SJCRH30 (cell line): ENCODE data around the gene OR10A7. TPM values are rescaled to one million over a fixed set of nuclear protein-coding genes. Genes with fewer than 3 reads are reported as not detected.
"Not testable (repeated sequence)": the region's sequence is repeated elsewhere in the genome, so short reads cannot be mapped to it uniquely, and the experiment has no call there.

Experiments used
- DNase-seq, 2 experiments: peaks; one replicate each; pipeline ENCODE4 v3.0.0-alpha.2; 2015 to 2020
- H3K27ac ChIP-seq: fragments of 250-450 bp; sonication (Bioruptor Pico); 2 replicates; pipeline ENCODE4 v1.5.1; 2020; ENCODE audit warnings: mild to moderate bottlenecking, moderate library complexity
- H3K27me3 ChIP-seq: fragments of 250-450 bp; sonication (Bioruptor Pico); 2 replicates; pipeline ENCODE4 v1.5.1; 2020; ENCODE audit warnings: mild to moderate bottlenecking, moderate library complexity
- H3K36me3 ChIP-seq: fragments of 250-450 bp; sonication (Bioruptor Pico); 2 replicates; pipeline ENCODE4 v1.5.1; 2020; ENCODE audit warnings: mild to moderate bottlenecking, moderate library complexity
- H3K4me1 ChIP-seq: fragments of 250-450 bp; sonication (Bioruptor Pico); 2 replicates; pipeline ENCODE4 v1.5.1; 2020; ENCODE audit warnings: mild to moderate bottlenecking, moderate library complexity
- H3K4me3 ChIP-seq: fragments of 250-450 bp; sonication (Bioruptor Pico); 2 replicates; pipeline ENCODE4 v1.5.1; 2020; ENCODE audit warnings: mild to moderate bottlenecking, moderate library complexity
- H3K9me3 ChIP-seq: fragments of 250-450 bp; sonication (Bioruptor Pico); replicated peaks from 2 replicates; pipeline ENCODE4 v1.5.1; 2020; ENCODE audit warnings: mild to moderate bottlenecking, moderate library complexity
- total RNA-seq: library from RNA; depleted of rRNA; stranded (reverse); fragments of >200 nt; shearing (Covaris generic); gene quantifications from 2 replicates; pipeline ENCODE4 v1.2.3, GENCODE V29; 2014; rRNA removed

The OR10A7 gene, protein sequence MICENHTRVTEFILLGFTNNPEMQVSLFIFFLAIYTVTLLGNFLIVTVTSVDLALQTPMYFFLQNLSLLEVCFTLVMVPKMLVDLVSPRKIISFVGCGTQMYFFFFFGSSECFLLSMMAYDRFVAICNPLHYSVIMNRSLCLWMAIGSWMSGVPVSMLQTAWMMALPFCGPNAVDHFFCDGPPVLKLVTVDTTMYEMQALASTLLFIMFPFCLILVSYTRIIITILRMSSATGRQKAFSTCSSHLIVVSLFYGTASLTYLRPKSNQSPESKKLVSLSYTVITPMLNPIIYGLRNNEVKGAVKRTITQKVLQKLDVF
- total RNA-seq: not detected in 2 replicates

DNA sequence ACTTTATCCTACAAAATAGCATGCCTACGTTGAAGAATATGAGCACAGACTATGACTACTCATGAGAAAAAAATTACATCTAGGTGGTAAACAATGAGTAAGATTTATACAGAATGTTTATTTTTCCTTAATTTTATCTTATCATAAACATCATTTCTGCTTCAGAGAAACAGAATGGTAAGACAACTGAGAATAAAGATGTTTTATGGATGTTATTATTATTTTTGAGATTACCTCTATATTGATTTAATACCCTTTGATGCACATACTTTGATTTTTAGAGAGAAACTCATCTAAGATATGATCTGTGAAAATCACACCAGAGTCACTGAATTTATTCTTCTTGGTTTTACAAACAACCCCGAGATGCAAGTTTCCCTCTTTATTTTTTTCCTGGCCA, at the start of gene OR10A7:
OR10A7 (plus strand) TSS at position 301 of the 400 bp plus-strand sequence; CDS start at position 301, 0 bp downstream.
- Histone ChIP-seq H3K4me3 (no peak within 1 kb of the TSS), H3K9me3 (no peaks in the 10 kb centered on the region), H3K36me3 (no peaks in the 10 kb centered on the region), H3K27me3 (no peaks in the 10 kb centered on the region; the same call in 1 of the 2 replicates), H3K4me1 (no peaks in the 10 kb centered on the region), H3K27ac (no peak within 1 kb of the TSS)
- no peak for DNase-seq

DNA sequence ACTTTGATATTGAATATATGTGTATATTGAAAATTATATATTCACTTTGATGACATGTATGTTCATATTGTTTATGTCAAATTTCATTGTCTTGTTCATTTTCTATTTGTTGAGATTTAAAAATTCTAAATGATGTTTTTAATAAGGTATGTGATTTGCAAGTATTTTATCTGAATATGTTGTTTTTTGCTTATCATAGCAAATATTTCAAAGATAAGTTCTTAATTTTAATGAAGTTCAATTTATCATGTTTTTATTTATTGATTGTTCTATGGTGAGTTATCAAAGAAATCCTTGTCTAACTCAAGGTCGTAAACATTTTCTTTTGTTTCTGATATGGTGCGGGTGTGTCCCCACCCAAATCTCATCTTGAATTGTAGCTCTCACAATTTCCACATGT, 49.4 kb upstream of the OR10A7 start:
- Histone ChIP-seq H3K4me3 (no peak overlapping the region), H3K9me3 (no peaks in the 10 kb centered on the region)

DNA sequence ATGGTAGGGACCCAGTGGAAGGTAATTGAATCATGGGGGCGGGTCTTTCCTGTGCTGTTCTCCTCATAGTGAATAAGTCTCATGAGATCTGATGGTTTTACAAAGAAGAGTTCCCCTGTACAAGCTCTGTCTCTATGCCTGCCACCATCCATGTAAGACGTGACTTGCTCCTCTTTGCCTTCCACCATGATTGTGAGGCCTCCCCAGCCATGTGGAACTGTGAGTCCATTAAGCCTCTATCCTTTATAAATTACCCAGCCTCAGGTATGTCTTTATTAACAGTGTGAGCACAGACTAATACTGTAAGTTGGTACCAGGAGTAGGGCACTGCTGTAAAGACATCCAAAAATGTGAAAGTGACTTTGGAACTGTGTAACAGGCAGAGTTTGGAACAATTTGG, 49.0 kb upstream of the OR10A7 start:
- H3K9me3 ChIP-seq: not testable (repeated sequence)

More for the DNA sequence above, 49.4 kb upstream of the OR10A7 start:
- no peaks in the 10 kb centered on the region for H3K36me3 ChIP-seq
- no peak overlapping the region for H3K27ac ChIP-seq
- no peaks in the 10 kb centered on the region for H3K4me1 ChIP-seq
- DNase-seq: no peak
- no peaks in the 10 kb centered on the region for H3K27me3 ChIP-seq

DNA sequence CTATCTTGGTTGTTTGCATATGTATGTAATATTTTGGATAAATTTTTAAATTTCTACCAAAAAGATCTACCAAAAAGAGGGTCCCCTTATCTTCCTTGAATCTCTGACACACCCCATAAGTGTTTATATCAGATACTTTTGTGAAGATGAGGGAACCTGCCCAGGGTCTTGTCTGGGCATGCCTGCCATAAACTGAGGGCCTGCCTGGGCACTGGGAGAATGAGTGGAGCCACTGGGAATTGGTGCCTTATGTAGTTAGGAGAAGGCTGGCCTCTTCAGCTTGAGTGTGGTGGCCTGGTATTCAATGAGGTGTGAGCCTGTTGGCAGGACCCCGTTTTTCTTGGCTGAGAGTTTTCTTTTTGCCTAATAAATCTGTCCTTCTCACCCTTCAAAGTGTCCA, 48.1 kb upstream of the OR10A7 start:
- DNase-seq: no peak
- no peak overlapping the region for H3K27ac ChIP-seq
- no peaks in the 10 kb centered on the region for H3K36me3 ChIP-seq
- no peak overlapping the region for H3K4me3 ChIP-seq
- no peaks in the 10 kb centered on the region for H3K4me1 ChIP-seq
- no peaks in the 10 kb centered on the region for H3K9me3 ChIP-seq
- no peaks in the 10 kb centered on the region for H3K27me3 ChIP-seq

More for the DNA sequence above, 49.0 kb upstream of the OR10A7 start:
- H3K36me3 ChIP-seq, DNase-seq, H3K27me3 ChIP-seq, H3K4me1 ChIP-seq, H3K27ac ChIP-seq, H3K4me3 ChIP-seq: not testable (repeated sequence)

DNA sequence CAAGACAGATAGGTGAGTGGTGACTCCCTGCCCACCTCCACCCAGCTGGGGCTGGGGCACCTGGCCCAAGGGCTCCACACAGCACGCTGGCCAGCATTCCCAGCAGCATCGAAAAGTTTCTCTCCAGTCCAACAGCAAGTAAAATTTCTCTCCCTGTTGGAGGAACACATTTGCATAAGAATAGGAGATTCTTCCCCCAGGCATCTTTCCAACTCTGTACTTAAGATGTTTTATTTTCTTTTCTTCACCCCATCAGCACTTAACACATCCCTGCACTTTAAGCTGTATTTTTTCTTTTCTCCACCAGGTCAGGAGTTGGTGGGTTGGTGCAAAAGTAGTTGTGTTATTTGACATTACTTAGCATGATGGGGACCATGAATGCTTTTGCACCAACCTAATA, 47.4 kb upstream of the OR10A7 start:
- DNase-seq: no peak
- Histone ChIP-seq H3K27ac (no peak overlapping the region), H3K36me3 (no peaks in the 10 kb centered on the region), H3K4me3 (no peak overlapping the region), H3K27me3 (no peaks in the 10 kb centered on the region), H3K9me3 (no peaks in the 10 kb centered on the region), H3K4me1 (no peaks in the 10 kb centered on the region)

DNA sequence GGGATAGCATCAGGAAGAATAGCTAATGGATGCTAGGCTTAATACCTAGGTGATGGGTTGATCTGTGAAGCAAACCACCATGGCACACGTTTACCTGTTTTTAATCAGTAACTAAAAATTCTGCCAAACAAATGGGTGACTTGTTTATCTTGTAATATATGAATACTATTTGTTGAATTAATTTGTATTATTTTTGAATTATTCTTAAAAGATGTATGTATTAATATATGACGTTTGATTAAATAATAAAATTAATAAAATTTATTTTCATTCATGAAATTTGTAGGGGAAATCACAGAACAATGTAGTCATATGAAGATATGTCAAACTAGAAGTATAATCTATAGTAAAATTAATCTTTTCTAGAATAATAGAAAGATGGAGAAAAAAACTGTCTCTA, 32.3 kb upstream of the OR10A7 start:
- Histone ChIP-seq H3K4me3 (no peak overlapping the region), H3K9me3 (no peaks in the 10 kb centered on the region), H3K27ac (no peak overlapping the region), H3K36me3 (no peaks in the 10 kb centered on the region; the same call in 1 of the 2 replicates), H3K27me3 (no peaks in the 10 kb centered on the region; the same call in 1 of the 2 replicates), H3K4me1 (no peaks in the 10 kb centered on the region)
- peak in 1 of 2 experiments; percentile 0 for DNase-seq

DNA sequence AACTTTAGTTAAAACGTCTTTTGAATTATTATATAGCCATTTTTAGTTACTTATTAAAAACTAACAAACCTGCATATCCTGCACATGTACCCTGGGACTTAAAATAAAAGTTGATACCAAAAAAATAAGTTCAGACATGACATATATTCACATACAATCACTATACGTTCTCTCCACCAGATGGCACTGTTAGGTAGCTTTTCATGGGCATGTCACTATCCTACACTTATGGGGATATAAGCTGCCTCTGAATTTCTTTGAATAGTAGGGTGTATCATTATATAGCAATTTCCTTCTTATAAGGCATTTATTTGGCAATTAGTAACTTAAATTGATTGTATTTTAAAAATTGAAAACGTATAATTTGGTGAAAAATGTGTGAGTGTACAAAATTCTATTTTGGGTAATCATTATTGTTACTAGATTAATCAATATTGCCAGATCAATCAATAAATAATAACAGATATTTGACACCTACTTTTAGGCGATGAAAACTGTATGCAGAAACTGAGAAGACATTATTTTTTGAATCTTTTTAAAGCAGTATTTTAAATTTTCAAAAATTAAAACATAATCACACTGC, 31.8 kb upstream of the OR10A7 start:
- H3K36me3 ChIP-seq: no peaks in the 10 kb centered on the region; the same call in 1 of the 2 replicates
- no peak overlapping the region for H3K4me3 ChIP-seq
- peak; percentile 47 to 85 for DNase-seq
- no peaks in the 10 kb centered on the region for H3K9me3 ChIP-seq
- no peak overlapping the region for H3K27ac ChIP-seq
- H3K4me1 ChIP-seq: no peaks in the 10 kb centered on the region
- no peaks in the 10 kb centered on the region; the same call in 1 of the 2 replicates for H3K27me3 ChIP-seq

DNA sequence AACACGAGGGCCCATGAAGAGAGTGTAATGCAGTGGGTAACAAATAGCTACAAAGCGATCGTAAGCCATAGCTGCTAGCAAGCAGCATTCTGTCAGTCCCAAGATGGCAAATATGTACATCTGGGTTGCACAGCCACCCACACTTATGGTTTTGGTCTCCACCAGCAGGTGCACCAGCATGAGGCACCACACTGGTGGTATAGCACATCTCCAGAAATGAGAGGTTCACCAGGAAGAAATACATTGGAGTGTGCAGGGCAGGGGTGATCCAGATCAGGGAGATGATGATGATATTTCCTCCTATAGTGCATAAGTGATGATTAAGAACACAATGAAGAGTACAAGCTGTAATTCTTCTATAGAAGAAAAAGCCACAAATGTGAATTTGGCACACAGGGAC, 26.4 kb upstream of the OR10A7 start:
- Histone ChIP-seq H3K9me3 (no peaks in the 10 kb centered on the region), H3K4me1 (no peaks in the 10 kb centered on the region), H3K27me3 (no peaks in the 10 kb centered on the region), H3K27ac (no peak overlapping the region), H3K36me3 (no peaks in the 10 kb centered on the region), H3K4me3 (no peak overlapping the region)
- DNase-seq: no peak

DNA sequence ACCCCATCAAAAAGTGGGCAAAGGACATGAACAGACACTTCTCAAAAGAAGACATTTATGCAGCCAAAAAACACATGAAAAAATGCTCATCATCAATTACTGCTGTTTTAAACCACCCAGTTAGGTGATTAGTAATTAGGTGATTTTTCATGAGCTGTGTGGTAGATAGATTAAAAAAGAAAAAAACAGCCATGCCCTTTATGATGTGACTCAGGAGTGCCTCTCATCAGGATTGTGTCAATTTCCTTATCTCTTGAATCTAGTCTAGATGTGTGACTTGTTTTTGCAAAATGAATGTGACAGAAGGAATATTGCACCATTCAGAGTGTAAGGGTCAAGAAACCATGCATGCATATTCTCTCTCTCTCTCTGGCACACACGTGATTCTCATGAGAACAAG, 5.7 kb downstream of the OR10A7 start:
- peaks cover under 1% of the 10 kb centered on the region for H3K27me3 ChIP-seq
- H3K27ac ChIP-seq: no peak overlapping the region
- H3K9me3 ChIP-seq: no peaks in the 10 kb centered on the region
- no peak overlapping the region for H3K4me3 ChIP-seq
- H3K4me1 ChIP-seq: no peaks in the 10 kb centered on the region
- H3K36me3 ChIP-seq: no peaks in the 10 kb centered on the region
- no peak for DNase-seq

DNA sequence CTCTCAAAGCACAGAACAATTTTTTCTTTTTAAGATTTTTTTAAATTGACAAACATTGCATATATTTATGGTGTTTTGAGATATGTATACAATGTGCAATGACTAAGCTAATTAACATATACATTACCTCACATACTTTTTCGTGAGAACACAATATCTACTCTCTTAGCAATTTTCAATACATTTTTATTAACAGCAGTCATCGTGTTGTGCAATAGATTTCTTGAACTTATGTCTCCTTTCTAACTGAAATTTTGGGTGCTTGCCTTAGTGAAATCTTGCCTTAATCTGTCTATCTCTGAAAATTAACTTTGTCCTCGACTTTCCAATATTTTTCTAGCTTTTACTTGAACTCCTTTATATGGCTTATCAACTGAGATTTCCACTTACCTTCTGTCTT, 6.8 kb downstream of the OR10A7 start:
- Histone ChIP-seq H3K27me3 (peaks cover 7% of the 10 kb centered on the region), H3K4me1 (no peaks in the 10 kb centered on the region), H3K27ac (no peak overlapping the region), H3K36me3 (no peaks in the 10 kb centered on the region), H3K9me3 (no peaks in the 10 kb centered on the region), H3K4me3 (no peak overlapping the region)
- DNase-seq: no peak

DNA sequence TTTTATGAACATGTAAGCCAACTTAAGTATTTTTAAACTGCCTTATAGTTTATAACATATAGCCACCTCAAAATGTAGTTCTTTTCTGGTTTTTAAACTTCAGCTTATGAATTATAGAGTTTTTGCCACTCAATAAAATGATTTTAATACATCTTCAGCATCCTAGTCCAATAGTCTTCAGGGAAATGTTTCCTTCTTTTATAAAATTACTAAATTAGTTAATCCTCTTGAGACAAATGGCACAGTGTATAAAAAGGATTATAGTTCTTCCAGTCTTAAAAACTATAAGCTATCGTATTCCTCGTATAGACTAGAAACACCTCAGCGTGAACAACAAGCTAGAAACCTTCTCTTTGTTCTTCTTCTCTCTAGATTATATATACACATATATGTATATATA, 23.5 kb downstream of the OR10A7 start, which contains the start of gene OR6C74:
OR6C74 (plus strand) TSS at position 301 of the 400 bp plus-strand sequence. CDS start 2,679 bp downstream, outside the sequence.
- no peak for DNase-seq
- H3K27ac ChIP-seq: no peak within 1 kb of the TSS
- H3K4me3 ChIP-seq: no peak within 1 kb of the TSS

DNA sequence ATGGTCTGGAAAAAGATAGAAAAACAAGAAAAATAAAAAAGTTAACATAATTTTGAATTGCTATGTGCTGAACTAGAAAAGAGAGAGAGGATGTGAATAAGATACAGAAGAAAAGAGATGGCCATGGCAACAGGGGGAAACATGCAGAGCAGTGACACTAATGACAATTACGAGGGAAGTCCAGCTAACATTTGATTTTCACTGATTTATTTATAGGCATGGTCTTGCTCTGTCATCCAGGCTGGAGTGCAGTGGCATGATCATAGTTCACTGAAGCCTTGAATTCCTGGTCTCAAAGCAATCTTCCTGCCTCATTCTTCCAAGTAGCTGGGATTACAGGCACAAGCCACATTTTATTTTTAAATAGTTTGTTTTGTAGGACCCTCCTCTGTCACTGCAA, 25.3 kb downstream of the OR10A7 start:
- Histone ChIP-seq H3K27ac (no peak overlapping the region), H3K27me3 (no peaks in the 10 kb centered on the region), H3K36me3 (no peaks in the 10 kb centered on the region), H3K4me3 (no peak overlapping the region), H3K9me3 (no peaks in the 10 kb centered on the region), H3K4me1 (no peaks in the 10 kb centered on the region)
- no peak for DNase-seq

More for the DNA sequence above, 23.5 kb downstream of the OR10A7 start, which contains the start of gene OR6C74:
- Histone ChIP-seq H3K36me3 (no peaks in the 10 kb centered on the region), H3K9me3 (no peaks in the 10 kb centered on the region), H3K4me1 (no peaks in the 10 kb centered on the region), H3K27me3 (no peaks in the 10 kb centered on the region)

DNA sequence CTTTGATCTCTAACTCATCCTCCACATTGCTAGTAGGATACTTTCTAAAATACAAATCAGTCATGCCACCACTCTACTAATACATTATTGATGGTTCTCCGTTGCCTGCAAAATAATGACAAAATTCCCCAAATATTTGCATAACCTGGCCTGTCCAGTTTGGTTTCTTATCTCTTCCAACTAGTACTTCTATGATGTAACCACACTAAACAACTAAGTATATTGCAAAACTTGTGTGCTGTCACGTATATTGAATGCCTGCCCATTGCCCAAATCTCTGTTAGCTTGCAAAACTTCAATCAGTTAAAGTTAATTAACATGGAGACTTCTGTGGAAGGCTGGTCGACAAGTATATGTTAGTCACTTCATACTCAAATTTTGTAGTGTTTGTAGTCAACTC, 30.1 kb downstream of the OR10A7 start:
- no peak for DNase-seq
- Histone ChIP-seq H3K27me3 (no peaks in the 10 kb centered on the region), H3K4me3 (no peak overlapping the region), H3K36me3 (no peaks in the 10 kb centered on the region), H3K9me3 (no peaks in the 10 kb centered on the region), H3K27ac (no peak overlapping the region), H3K4me1 (no peaks in the 10 kb centered on the region)

DNA sequence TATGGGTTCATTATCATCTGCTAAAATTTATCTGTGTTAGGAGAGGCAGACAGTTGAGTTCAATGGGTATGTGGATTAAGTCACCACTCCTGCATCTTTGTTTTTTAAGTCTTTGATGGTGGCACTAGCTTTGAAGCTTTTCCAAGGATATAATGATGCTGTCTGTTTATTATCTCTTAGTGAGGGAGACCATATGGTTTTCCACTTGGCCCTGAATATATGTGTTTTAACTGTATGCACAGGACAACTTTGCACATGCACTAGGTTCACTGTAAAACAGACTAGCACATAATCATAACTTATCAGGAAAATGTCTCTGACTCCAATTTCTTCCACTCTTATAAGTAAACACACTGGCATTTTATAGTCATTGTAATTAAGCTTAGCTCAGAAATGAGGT, 32.5 kb downstream of the OR10A7 start:
- Histone ChIP-seq H3K4me1 (no peaks in the 10 kb centered on the region), H3K36me3 (no peaks in the 10 kb centered on the region), H3K4me3 (no peak overlapping the region), H3K27ac (no peak overlapping the region), H3K9me3 (no peaks in the 10 kb centered on the region), H3K27me3 (no peaks in the 10 kb centered on the region)
- DNase-seq: no peak

DNA sequence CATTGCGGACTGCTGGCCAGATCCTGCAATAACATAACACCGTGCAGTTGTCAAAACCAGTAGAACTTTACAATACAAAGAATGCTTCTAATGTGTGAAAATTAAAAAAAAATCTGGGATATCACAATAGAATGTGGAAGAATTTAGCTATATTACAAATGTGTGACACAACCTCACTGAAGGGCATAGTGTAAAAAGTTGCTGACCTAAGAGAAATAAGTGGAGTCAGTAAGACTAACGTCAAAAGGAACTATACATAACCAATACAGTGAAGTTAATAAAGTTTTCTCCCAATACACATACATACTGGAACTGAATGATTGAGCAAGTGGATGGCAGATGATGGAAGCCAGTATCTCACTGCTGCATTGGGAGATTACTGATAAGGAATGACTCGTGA, 36.0 kb downstream of the OR10A7 start:
- no peak for DNase-seq
- H3K36me3 ChIP-seq: no peaks in the 10 kb centered on the region
- no peaks in the 10 kb centered on the region for H3K4me1 ChIP-seq
- H3K27ac ChIP-seq: no peak overlapping the region
- H3K9me3 ChIP-seq: no peaks in the 10 kb centered on the region
- H3K4me3 ChIP-seq: no peak overlapping the region
- H3K27me3 ChIP-seq: no peaks in the 10 kb centered on the region
